Osteoblast (primary cell): Measurements from ENCODE around the gene USP40. TPM values are rescaled to one million over a fixed set of nuclear protein-coding genes. Genes with fewer than 3 reads are reported as not detected.

Experiments used
- DNase-seq: peaks from one replicate; pipeline ENCODE4 v3.0.0; 2011; ENCODE audit warnings: low spot score, mixed read lengths; ENCODE audit not compliant: insufficient read length; ENCODE audit errors: missing footprints
- H2AFZ ChIP-seq: 2 replicates; pipeline ENCODE4 v1.6.0; 2011; ENCODE audit warnings: mild to moderate bottlenecking, low read length
- H3K27ac ChIP-seq: 2 replicates; pipeline ENCODE4 v1.5.1; 2011; ENCODE audit warnings: mild to moderate bottlenecking, low read depth, low read length, moderate library complexity
- H3K27me3 ChIP-seq: 2 replicates; pipeline ENCODE4 v1.6.0; 2012; ENCODE audit warnings: mild to moderate bottlenecking, control low read depth, inconsistent platforms, low read length, moderate library complexity; ENCODE audit not compliant: insufficient read depth
- H3K36me3 ChIP-seq: 2 replicates; pipeline ENCODE4 v1.5.1; 2011; ENCODE audit warnings: mild to moderate bottlenecking, low read length, control low read depth, moderate library complexity; ENCODE audit not compliant: insufficient read depth
- H3K4me1 ChIP-seq: 2 replicates; pipeline ENCODE4 v1.5.1; 2011; ENCODE audit warnings: mild to moderate bottlenecking, low read length, control low read depth, moderate library complexity; ENCODE audit not compliant: insufficient read depth
- H3K4me2 ChIP-seq: 2 replicates; pipeline ENCODE4 v1.6.0; 2011; ENCODE audit warnings: mild to moderate bottlenecking, low read length; ENCODE audit not compliant: insufficient read depth
- H3K4me3 ChIP-seq: fragments of 200-600 bp; sonication (generic); 3 replicates; pipeline ENCODE4 v1.5.1; 2012; ENCODE audit warnings: mild to moderate bottlenecking, low read length, inconsistent platforms; ENCODE audit not compliant: insufficient read depth
- H3K79me2 ChIP-seq: 2 replicates; pipeline ENCODE4 v1.6.0; 2012; ENCODE audit warnings: mild to moderate bottlenecking, low read length, control low read depth, inconsistent platforms; ENCODE audit not compliant: insufficient read depth
- H3K9me3 ChIP-seq: 2 replicates; pipeline ENCODE4 v1.5.1; 2011; ENCODE audit warnings: low read depth, low read length, control low read depth
- H4K20me1 ChIP-seq: 2 replicates; pipeline ENCODE4 v1.6.0; 2012; ENCODE audit warnings: mild to moderate bottlenecking, low read length, control low read depth; ENCODE audit not compliant: insufficient read depth
- total RNA-seq: library from RNA; depleted of rRNA; stranded (reverse); fragments of >200 nt; gene quantifications from 2 replicates; pipeline ENCODE4 v1.2.3, GENCODE V29; 2012
- TF ChIP-seq, protein P1 (sequence below): IDR thresholded peaks from 2 replicates; pipeline ENCODE4 v1.5.1; 2011; ENCODE audit warnings: mild to moderate bottlenecking, low read depth, low read length, moderate library complexity; ENCODE audit errors: extremely low read depth

USP40 gene
- total RNA-seq, 1 donor = 34.0 TPM

DNA sequence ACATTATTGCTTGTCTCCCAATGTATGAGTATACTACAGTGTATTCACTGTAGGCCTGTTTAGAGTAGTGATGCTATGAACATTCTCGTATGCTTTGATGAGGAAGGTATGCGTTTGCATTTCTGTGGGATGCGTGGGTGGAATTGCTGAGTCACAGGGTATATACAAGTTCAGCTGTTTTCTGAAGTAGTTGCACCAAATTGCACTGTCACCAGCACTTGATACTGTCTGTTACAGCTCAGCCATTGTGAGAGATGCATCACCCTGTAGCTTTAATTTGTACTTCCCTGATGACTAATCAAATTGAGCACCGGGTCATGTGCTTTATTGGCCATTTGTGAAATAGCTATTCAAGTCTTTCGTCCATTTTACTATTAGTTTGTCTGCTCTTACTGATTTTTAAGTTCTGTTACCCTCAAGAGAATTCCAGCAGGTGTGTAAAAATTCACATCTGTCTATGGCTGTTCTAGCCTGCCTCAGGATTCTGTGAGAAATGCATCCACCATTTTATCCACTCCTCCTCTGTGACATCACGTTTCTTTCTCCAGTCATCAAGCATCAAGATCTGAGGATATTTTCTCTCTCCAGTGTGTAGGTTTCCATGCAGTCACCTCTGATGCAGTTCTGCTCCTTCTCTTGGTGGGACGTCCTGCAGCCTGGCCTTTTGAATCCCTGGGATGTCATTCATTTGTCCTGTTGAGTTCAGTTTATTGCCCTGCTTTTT lies 139.8 kb downstream of the USP40 start:
- H3K27me3 ChIP-seq = no peaks in the 10 kb centered on the region
- peaks cover 7% of the 10 kb centered on the region for H3K79me2 ChIP-seq
- H4K20me1 ChIP-seq = no peaks in the 10 kb centered on the region
- peaks cover 23% of the 10 kb centered on the region for H3K4me1 ChIP-seq
- no peak overlapping the region for H2AFZ ChIP-seq
- H3K36me3 ChIP-seq = no peaks in the 10 kb centered on the region
- no peak overlapping the region for H3K4me2 ChIP-seq
- peaks cover 2% of the 10 kb centered on the region for H3K9me3 ChIP-seq
- peak overlapping the region; percentile 46 for H3K27ac ChIP-seq
- TF ChIP-seq, protein P1, sequence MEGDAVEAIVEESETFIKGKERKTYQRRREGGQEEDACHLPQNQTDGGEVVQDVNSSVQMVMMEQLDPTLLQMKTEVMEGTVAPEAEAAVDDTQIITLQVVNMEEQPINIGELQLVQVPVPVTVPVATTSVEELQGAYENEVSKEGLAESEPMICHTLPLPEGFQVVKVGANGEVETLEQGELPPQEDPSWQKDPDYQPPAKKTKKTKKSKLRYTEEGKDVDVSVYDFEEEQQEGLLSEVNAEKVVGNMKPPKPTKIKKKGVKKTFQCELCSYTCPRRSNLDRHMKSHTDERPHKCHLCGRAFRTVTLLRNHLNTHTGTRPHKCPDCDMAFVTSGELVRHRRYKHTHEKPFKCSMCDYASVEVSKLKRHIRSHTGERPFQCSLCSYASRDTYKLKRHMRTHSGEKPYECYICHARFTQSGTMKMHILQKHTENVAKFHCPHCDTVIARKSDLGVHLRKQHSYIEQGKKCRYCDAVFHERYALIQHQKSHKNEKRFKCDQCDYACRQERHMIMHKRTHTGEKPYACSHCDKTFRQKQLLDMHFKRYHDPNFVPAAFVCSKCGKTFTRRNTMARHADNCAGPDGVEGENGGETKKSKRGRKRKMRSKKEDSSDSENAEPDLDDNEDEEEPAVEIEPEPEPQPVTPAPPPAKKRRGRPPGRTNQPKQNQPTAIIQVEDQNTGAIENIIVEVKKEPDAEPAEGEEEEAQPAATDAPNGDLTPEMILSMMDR = no peak
- DNase-seq = no peak
- H3K4me3 ChIP-seq = no peak overlapping the region

Other genes with a start within 250 kb of the USP40 start
- 6.5 TPM in 2 replicates for gene DGKD, start 212.3 kb downstream of the USP40 start, total RNA-seq
- not detected in 2 replicates for gene UGT1A8, start 50.9 kb upstream of the USP40 start, total RNA-seq
- gene UGT1A10, start 69.7 kb upstream of the USP40 start, total RNA-seq = not detected in 2 replicates
- gene UGT1A9, start 105.1 kb upstream of the USP40 start, total RNA-seq = not detected in 2 replicates
- gene UGT1A7, start 115.1 kb upstream of the USP40 start, total RNA-seq = not detected in 2 replicates
- gene UGT1A6, start 126.1 kb upstream of the USP40 start, total RNA-seq = not detected in 2 replicates
- not detected in 2 replicates for gene UGT1A5, start 146.1 kb upstream of the USP40 start, total RNA-seq
- not detected in 2 replicates for gene UGT1A4, start 152.0 kb upstream of the USP40 start, total RNA-seq
- gene UGT1A3, start 162.3 kb upstream of the USP40 start, total RNA-seq = not detected in 2 replicates
- not detected in 2 replicates for gene UGT1A1, start 193.5 kb upstream of the USP40 start, total RNA-seq
- not detected in 2 replicates for gene MROH2A, start 211.5 kb upstream of the USP40 start, total RNA-seq